ENCODE data around the gene BIN1. TPM values are rescaled to one million over a fixed set of nuclear protein-coding genes. Genes with fewer than 3 reads are reported as not detected.

The BIN1 gene
- total RNA-seq, 1 donor from 2014 or later: 182 TPM

- peaks cover 9% of the 10 kb centered on the region for H3K27me3 Mint-ChIP-seq (ENCODE audit: unreplicated experiment)
- H3K9me3 Mint-ChIP-seq (ENCODE audit: unreplicated experiment): no peaks in the 10 kb centered on the region
- H3K36me3 Mint-ChIP-seq (ENCODE audit: low read depth, unreplicated experiment): peaks cover 12% of the 10 kb centered on the region
- H3K4me1 Mint-ChIP-seq (ENCODE audit: unreplicated experiment): peaks cover 32% of the 10 kb centered on the region
- H3K27ac Mint-ChIP-seq (ENCODE audit: unreplicated experiment): no peak overlapping the region
- TF ChIP-seq CTCF (IDR thresholded peaks at IDR 0.05; ENCODE audit: unreplicated experiment): no peak
- no peak for DNase-seq (ENCODE audit: low spot score)
- H3K4me3 Mint-ChIP-seq (ENCODE audit: unreplicated experiment): no peak overlapping the region
These were observed 11.7 kb downstream of the BIN1 start for GRCh38 chr2:127095367-127095641.

GRCh38 chr2:127094509-127095366, 12.2 kb downstream of the BIN1 start:
- peaks cover 12% of the 10 kb centered on the region for H3K36me3 Mint-ChIP-seq (ENCODE audit: low read depth, unreplicated experiment)
- H3K4me3 Mint-ChIP-seq (ENCODE audit: unreplicated experiment): no peak overlapping the region
- H3K27me3 Mint-ChIP-seq (ENCODE audit: unreplicated experiment): peaks cover 9% of the 10 kb centered on the region
- H3K27ac Mint-ChIP-seq (ENCODE audit: unreplicated experiment): peak overlapping the region; percentile 36
- H3K4me1 Mint-ChIP-seq (ENCODE audit: unreplicated experiment): peaks cover 31% of the 10 kb centered on the region
- no peak for TF ChIP-seq CTCF (IDR thresholded peaks at IDR 0.05; ENCODE audit: unreplicated experiment)
- DNase-seq (ENCODE audit: low spot score): no peak
- no peaks in the 10 kb centered on the region for H3K9me3 Mint-ChIP-seq (ENCODE audit: unreplicated experiment)

GRCh38 chr2:127093648-127094210, 13.2 kb downstream of the BIN1 start:
- peaks cover 7% of the 10 kb centered on the region for H3K27me3 Mint-ChIP-seq (ENCODE audit: unreplicated experiment)
- DNase-seq (ENCODE audit: low spot score): no peak
- TF ChIP-seq CTCF (IDR thresholded peaks at IDR 0.05; ENCODE audit: unreplicated experiment): no peak
- H3K9me3 Mint-ChIP-seq (ENCODE audit: unreplicated experiment): no peaks in the 10 kb centered on the region
- no peak overlapping the region for H3K4me3 Mint-ChIP-seq (ENCODE audit: unreplicated experiment)
- peak overlapping the region; percentile 77 for H3K27ac Mint-ChIP-seq (ENCODE audit: unreplicated experiment)
- peaks cover 8% of the 10 kb centered on the region for H3K36me3 Mint-ChIP-seq (ENCODE audit: low read depth, unreplicated experiment)
- peaks cover 29% of the 10 kb centered on the region for H3K4me1 Mint-ChIP-seq (ENCODE audit: unreplicated experiment)

GRCh38 chr2:127092901-127093516, 13.9 kb downstream of the BIN1 start:
- peak overlapping the region; percentile 67 for H3K4me3 Mint-ChIP-seq (ENCODE audit: unreplicated experiment)
- TF ChIP-seq CTCF (IDR thresholded peaks at IDR 0.05; ENCODE audit: unreplicated experiment): no peak
- H3K4me1 Mint-ChIP-seq (ENCODE audit: unreplicated experiment): peaks cover 36% of the 10 kb centered on the region
- peak overlapping the region; percentile 77 for H3K27ac Mint-ChIP-seq (ENCODE audit: unreplicated experiment)
- peaks cover 7% of the 10 kb centered on the region for H3K27me3 Mint-ChIP-seq (ENCODE audit: unreplicated experiment)
- DNase-seq (ENCODE audit: low spot score): no peak
- peaks cover 8% of the 10 kb centered on the region for H3K36me3 Mint-ChIP-seq (ENCODE audit: low read depth, unreplicated experiment)
- H3K9me3 Mint-ChIP-seq (ENCODE audit: unreplicated experiment): no peaks in the 10 kb centered on the region

GRCh38 chr2:127092306-127092705, 14.6 kb downstream of the BIN1 start:
- TF ChIP-seq CTCF (IDR thresholded peaks at IDR 0.05; ENCODE audit: unreplicated experiment): no peak
- Mint-ChIP-seq H3K9me3 (ENCODE audit: unreplicated experiment) (no peaks in the 10 kb centered on the region), H3K27ac (ENCODE audit: unreplicated experiment) (no peak overlapping the region), H3K4me3 (ENCODE audit: unreplicated experiment) (no peak overlapping the region), H3K36me3 (ENCODE audit: low read depth, unreplicated experiment) (peaks cover 8% of the 10 kb centered on the region), H3K27me3 (ENCODE audit: unreplicated experiment) (peaks cover 10% of the 10 kb centered on the region), H3K4me1 (ENCODE audit: unreplicated experiment) (peaks cover 43% of the 10 kb centered on the region)
- DNase-seq (ENCODE audit: low spot score): no peak
